Right renal pelvis (tissue), 4 donors: ENCODE results near the gene PRKD2. TPM values are rescaled to one million over a fixed set of nuclear protein-coding genes. Genes with fewer than 3 reads are reported as not detected.
"Not testable (repeated sequence)": the region's sequence is repeated elsewhere in the genome, so short reads cannot be mapped to it uniquely, and the experiment has no call there.

Experiments used
- DNase-seq, 4 donors: peaks; one replicate each; pipeline ENCODE4 v3.0.0-alpha.2; 2013; ENCODE audit warnings: low read depth in 4 of 4, low spot score in 3 of 4, missing footprints in 1 of 4
- polyA plus RNA-seq, 4 donors: library from polyadenylated mRNA; unstranded; fragments of 120-200 nt; gene quantifications; one replicate each; pipeline ENCODE4 v1.2.1, GENCODE V29; 2013; ENCODE audit not compliant: insufficient read length in 4 of 4

Gene PRKD2
- polyA plus RNA-seq, 4 donors, result 28.6 to 41.1 (median 39.6) TPM

- no peak for DNase-seq
These were observed 79.7 kb downstream of the PRKD2 start for GRCh38 chr19:46637224-46637623.

DNA sequence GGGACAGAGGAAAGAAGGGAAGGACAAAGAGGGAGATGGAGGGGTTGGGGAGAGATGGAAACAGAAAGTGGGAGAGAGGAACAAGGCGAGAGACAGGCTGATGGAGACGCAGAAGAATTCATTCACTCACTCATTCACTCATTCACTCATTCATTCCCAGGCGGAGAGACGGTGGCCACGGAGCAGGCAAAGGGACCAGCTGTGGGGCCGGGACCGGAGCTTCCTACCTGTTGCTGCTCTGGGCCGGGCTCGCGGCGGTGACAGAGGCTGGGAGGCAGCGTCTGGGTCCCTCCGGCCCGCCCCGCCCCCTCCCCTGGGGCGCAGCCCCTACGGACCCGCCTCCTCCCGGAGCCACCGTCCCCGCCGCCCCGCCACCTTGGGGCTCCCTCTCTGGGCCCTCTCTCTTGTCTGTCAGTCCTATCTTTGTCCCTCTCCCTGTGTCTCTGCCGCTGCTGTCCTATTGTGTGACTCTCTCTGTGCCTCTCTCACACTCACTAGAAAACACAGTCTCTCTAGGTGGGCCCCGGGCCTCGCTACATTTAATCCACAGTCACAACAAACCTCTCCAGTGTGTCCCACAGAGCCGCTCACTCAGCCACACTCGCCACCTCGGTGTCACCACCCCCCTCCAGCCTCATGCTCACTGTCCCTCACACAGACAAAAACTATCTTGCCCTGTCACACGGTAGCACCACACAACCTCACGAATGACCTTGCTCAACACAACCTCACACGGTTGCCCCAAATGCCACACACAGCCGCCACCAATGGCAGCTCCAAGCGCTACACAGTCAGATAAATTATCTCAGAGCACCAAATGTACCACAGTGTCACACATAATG, 80.8 kb downstream of the PRKD2 start, which contains the start of gene GNG8:
TSS of gene GNG8 (minus strand) at position 283 of the 842 bp plus-strand sequence. CDS start 1,520 bp downstream, outside the sequence.
- no peak for DNase-seq

DNA sequence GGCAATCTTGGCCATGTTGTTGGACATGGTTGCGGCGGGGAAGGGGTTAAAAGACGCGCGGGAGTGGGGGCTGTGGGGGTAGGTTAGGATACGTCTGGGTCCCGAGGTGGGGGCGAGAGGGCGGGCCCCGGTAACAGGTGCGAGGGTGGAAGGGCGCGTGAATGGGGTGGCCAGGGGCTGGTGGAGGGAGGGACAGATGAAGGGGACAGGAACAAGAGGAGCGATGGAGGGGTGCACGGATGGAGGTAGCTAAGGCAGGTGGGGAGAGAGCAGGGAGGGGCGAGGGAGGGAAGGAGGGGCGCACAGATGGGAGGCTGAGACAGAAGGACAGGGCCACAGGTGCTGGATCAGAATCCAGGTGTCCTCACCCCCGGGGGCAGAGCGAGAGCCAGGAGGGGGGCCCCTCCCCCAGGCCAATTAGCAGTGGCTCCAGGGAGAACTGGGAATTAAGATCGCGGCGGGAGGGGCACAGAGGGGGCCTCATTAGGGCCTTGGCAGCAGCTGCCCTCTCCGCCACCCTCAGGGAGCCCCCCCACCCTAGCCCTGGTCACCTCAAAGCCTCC, 82.2 kb downstream of the PRKD2 start:
- no peak for DNase-seq

DNA sequence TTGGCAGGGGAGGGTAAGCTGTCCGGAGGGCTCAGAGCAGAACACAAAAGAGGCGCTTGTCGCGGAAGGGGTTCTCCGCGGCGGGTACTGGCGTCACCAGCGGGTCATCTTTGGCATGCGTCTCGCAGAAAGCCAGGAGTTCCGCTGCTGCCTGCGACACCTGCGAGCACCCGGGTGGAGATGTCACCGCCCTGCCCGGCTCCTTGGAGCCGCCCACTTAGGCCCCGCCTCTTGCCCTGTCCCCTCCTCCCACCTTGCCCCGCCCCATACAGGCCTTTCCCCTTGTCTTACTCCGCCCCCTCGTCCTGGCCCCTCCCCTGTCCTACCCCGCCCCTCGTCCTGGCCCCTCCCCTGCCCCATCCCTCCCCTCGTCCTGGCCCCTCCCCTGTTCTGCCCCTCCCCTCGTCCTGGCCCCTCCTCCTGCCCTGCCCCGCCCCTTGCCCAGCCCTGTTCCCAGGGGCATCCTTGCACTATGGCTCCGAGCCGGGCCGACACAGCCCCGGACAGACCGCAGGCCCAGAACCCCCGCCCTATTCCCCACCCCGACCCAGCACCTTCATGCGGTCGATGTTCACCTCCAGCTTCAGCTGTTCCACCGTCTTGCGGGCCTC, 82.8 kb downstream of the PRKD2 start:
- DNase-seq, result no peak

DNA sequence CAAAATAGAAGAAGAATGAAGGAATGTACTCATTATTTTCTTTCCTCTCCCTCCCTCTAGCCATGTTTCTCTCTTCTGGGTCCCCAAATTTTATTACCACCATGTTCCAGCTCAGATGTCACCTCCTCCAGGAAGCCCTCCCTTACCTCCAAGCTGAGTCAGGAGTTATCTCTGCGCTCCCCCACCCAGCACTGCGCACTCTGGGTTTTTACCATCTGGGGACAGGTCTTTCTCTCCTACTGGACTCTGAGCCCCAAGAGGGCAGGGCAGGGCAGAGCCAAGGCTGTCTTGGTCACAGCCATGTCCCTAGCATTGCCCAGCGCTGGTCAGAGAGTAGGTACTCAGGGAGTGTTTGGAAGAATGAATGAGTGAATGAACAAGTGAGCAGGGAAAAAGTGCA, 83.8 kb downstream of the PRKD2 start:
- DNase-seq, result no peak

DNA sequence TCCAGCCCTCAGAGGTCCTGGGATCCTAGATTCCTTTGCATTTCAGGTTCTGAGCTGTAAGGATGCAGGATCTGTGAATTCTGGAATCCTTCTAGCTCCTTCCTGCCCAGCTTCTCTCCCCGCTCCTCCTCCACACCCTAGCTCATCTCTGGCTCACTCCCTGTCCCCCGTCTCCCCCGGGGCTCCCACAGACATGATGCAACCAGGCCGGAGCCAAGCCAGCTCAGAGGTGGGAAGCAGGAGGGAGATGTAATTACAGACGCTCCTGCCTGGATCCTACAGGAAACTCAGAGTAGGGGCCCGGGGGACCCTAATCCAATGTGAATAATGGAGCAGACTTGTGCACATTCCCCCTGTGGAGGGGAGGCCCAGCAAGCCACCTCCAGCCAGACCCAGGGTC, 85.4 kb downstream of the PRKD2 start:
- DNase-seq, result no peak

DNA sequence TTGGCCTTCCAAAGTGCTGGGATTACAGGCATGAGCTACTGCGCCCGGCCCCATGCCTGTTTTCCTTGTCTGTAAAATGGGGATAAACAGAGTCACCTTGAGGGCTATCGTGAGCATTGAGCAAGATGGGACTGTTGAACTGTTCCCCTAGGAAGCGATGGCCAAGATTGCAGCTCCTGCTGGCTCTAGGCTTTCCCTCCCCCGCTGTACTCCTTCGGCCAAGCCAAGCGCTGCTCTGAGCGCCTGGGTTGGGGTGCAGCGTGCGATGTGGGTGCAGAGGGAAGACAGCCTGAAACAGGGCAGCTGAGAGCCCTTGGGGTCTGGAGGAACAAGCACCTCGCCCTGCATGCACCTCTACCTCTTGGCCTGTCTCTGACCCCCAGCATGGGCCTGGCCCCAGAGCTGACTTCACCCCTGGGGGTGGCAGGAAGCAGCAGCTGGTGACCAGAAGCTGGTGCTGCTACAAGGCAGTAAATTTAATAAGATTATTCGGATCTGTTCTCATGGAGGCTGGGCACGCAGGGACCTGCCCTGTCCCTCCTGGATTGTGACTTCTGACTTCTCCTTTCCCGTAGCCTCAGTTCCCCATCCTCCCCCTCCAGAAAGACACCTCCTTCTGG, 86.2 kb downstream of the PRKD2 start:
- no peak for DNase-seq

DNA sequence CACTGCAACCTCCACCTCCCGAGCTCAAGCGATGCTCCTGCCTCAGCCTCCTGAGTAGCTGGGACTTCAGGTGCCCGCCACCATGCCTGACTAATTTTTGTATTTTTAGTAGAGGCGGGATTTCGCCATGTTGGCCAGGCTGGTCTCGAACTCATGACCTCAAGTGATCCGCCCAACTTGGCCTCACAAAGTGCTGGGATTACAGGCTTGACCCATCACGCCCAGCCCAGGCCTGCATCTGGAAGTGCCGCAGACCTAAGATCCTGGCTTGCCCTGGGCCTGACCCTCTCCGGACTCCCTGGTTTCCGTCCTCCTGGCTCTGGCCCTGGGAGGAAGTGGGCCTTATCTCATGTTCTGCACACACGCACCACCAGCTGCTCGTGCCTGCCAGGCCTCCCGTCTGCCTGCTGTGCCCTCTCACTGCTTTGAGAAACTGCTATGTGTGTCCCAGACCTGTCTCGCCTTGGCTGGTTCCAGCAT, 87.3 kb downstream of the PRKD2 start:
- no peak for DNase-seq

DNA sequence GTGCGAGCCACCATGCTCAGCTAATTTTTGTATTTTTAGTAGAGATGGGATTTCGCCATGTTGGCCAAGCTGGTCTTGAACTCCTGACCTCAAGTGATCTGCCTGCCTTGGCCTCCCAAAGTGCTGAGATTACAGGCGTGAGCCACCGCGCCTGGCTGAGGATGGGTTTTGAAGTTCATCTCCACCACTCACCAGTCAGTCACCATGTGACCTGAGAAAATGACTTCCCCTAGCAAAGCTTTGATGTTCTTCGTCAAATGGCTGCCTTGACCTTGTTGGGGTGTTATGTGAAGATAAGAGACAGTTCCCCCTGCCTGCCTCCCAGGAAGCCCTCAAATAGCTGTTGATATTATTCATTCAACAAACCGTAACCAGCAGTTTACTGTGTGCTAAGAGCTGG, 87.9 kb downstream of the PRKD2 start:
- not testable (repeated sequence) for DNase-seq

GRCh38 chr19:46626446-46626845, 90.5 kb downstream of the PRKD2 start:
- DNase-seq, result no peak

DNA sequence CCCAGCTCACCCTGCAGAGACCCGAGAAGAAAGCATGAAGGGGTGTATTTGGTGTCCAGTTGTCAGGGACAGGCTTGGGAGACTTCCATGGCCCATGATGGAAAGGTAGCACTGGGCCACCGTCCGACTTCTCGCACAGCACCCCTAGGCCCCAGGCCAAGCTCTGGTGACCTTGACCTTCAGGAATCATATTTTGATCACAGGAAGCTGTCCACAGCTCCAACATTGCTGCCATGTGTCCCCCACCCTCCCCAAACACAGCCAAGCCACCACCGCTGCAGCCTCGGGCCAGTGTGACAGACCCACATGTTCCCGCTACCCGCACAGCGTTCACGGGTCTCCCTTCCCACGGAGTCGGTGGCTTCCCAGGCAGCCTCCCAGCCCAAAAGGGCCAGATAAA, 91.2 kb downstream of the PRKD2 start:
- no peak for DNase-seq

DNA sequence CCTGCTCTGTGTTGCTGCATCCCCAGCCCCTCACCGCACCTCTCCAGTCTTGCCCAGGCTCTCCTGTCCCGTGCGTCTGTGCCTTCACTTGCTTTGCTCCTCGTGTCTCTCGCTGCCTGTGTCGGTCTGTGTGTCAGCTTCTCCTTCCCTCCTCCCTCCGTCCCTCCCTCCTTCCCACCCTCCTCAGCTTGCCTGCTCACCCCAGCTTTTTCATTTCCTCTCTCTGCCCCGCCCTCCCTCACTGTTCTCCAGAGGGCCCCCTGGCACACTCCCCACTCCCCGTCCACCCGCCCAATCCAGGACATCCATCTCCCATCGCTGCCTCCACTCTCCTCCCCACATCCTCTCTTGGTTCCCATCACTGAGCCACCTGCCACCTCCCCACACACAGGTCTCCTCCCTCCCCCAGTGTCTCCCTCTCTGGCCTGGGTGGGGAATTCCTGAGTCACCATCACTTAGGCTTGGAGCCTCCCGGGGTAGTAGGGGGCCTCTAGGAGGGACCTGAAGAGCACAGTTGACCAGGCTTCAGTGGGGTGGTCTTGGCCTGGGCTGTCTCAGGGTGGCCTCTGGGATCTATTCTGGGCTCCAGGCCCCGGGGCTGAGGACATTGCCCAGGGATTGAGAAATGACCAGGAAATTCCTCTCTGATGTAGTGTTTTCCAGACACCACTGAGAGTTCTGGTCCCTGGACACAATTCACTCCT, 91.8 kb downstream of the PRKD2 start, which contains the start of gene PTGIR:
TSS of gene PTGIR (minus strand) at position 132 of the 704 bp plus-strand sequence. CDS start 864 bp downstream, outside the sequence.
- DNase-seq, result no peak

Other genes with a start within 250 kb of the PRKD2 start
- gene PNMA8A, start 245.6 kb downstream of the PRKD2 start, polyA plus RNA-seq, result 10 to 100 TPM; 46.9 to 72.5 (median 54.5) TPM
- gene PNMA8B, start 221.2 kb downstream of the PRKD2 start, polyA plus RNA-seq, result 1 to 10 TPM; 4.0 to 5.1 (median 4.8) TPM
- gene CALM3, start 115.8 kb downstream of the PRKD2 start, polyA plus RNA-seq, result 100 to 1,000 TPM; 436 to 442 (median 441) TPM
- 1 to 10 TPM; 1.5 to 2.6 (median 2.3) TPM for gene PTGIR, start 92.0 kb downstream of the PRKD2 start, polyA plus RNA-seq
- gene GNG8, start 80.9 kb downstream of the PRKD2 start, polyA plus RNA-seq, result 1 to 10 TPM; 2.4 to 4.7 (median 2.7) TPM
- 10 to 100 TPM; 24.2 to 29.1 (median 27.5) TPM for gene DACT3, start 55.9 kb downstream of the PRKD2 start, polyA plus RNA-seq
- gene FKRP, start 28.9 kb upstream of the PRKD2 start, polyA plus RNA-seq, result 10 to 100 TPM; 18.0 to 22.3 (median 21.5) TPM
- gene STRN4, start 29.3 kb upstream of the PRKD2 start, polyA plus RNA-seq, result 10 to 100 TPM; 78.5 to 94.7 (median 81.2) TPM
- gene SLC1A5, start 71.5 kb upstream of the PRKD2 start, polyA plus RNA-seq, result 10 to 100 TPM; 37.8 to 54.3 (median 41.2) TPM
- 100 to 1,000 TPM in 1 of 4 donors, 10 to 100 TPM in 3; 81.9 to 109 (median 92.9) TPM for gene AP2S1, start 133.7 kb upstream of the PRKD2 start, polyA plus RNA-seq
- gene ARHGAP35, start 143.9 kb upstream of the PRKD2 start, polyA plus RNA-seq, result 10 to 100 TPM; 48.4 to 54.5 (median 48.7) TPM